WERI-Rb-1 (cell line): ENCODE measurements around the gene LGALS7B.

Experiments
- DNase-seq: peaks from one replicate; pipeline ENCODE4 v3.0.0-alpha.2; 2020
- H3K27ac ChIP-seq: fragments of 250-450 bp; sonication (Bioruptor Pico); 2 replicates; pipeline ENCODE4 v1.5.1; 2020; ENCODE audit warnings: mild to moderate bottlenecking, moderate library complexity
- H3K27me3 ChIP-seq: fragments of 250-450 bp; sonication (Bioruptor Pico); 2 replicates; pipeline ENCODE4 v1.5.1; 2021; ENCODE audit warnings: mild to moderate bottlenecking, low read depth, moderate library complexity; ENCODE audit not compliant: insufficient read depth, severe bottlenecking
- H3K36me3 ChIP-seq: fragments of 250-450 bp; sonication (Bioruptor Pico); 2 replicates; pipeline ENCODE4 v1.5.1; 2020; ENCODE audit warnings: mild to moderate bottlenecking, moderate library complexity
- H3K4me3 ChIP-seq: 2 replicates; pipeline ENCODE4 v1.5.1; 2011; ENCODE audit warnings: low read depth, mild to moderate bottlenecking, control low read depth, low read length
- H3K9me3 ChIP-seq: fragments of 250-450 bp; sonication (Bioruptor Pico); 2 replicates; pipeline ENCODE4 v1.5.1; 2021; ENCODE audit warnings: mild to moderate bottlenecking, moderate library complexity; ENCODE audit not compliant: severe bottlenecking
- TF ChIP-seq, protein P1 (sequence below): IDR thresholded peaks from 2 replicates; pipeline ENCODE4 v1.5.1; 2011; ENCODE audit warnings: low read depth, mild to moderate bottlenecking, control low read depth, inconsistent platforms, low read length

The LGALS7B gene

GRCh38 chr19:38799104-38799503 lies 10.1 kb downstream of the LGALS7B start:
- no peak overlapping the region for H3K27ac ChIP-seq
- no peak for DNase-seq
- no peaks in the 10 kb centered on the region for H3K36me3 ChIP-seq
- TF ChIP-seq, protein P1, sequence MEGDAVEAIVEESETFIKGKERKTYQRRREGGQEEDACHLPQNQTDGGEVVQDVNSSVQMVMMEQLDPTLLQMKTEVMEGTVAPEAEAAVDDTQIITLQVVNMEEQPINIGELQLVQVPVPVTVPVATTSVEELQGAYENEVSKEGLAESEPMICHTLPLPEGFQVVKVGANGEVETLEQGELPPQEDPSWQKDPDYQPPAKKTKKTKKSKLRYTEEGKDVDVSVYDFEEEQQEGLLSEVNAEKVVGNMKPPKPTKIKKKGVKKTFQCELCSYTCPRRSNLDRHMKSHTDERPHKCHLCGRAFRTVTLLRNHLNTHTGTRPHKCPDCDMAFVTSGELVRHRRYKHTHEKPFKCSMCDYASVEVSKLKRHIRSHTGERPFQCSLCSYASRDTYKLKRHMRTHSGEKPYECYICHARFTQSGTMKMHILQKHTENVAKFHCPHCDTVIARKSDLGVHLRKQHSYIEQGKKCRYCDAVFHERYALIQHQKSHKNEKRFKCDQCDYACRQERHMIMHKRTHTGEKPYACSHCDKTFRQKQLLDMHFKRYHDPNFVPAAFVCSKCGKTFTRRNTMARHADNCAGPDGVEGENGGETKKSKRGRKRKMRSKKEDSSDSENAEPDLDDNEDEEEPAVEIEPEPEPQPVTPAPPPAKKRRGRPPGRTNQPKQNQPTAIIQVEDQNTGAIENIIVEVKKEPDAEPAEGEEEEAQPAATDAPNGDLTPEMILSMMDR: no peak
- no peak overlapping the region for H3K4me3 ChIP-seq
- H3K27me3 ChIP-seq: no peaks in the 10 kb centered on the region
- H3K9me3 ChIP-seq: no peaks in the 10 kb centered on the region

GRCh38 chr19:38800577-38801347 lies 11.8 kb downstream of the LGALS7B start:
- DNase-seq: no peak
- no peak overlapping the region for H3K27ac ChIP-seq

GRCh38 chr19:38801359-38802095 lies 12.5 kb downstream of the LGALS7B start:
- no peak for DNase-seq
- no peak overlapping the region for H3K4me3 ChIP-seq
- no peak overlapping the region for H3K27ac ChIP-seq
- H3K36me3 ChIP-seq: no peaks in the 10 kb centered on the region
- H3K9me3 ChIP-seq: no peaks in the 10 kb centered on the region
- H3K27me3 ChIP-seq: no peaks in the 10 kb centered on the region
- TF ChIP-seq, protein P1: no peak

More at GRCh38 chr19:38800577-38801347, 11.8 kb downstream of the LGALS7B start:
- TF ChIP-seq, protein P1: no peak
- Histone ChIP-seq H3K36me3 (no peaks in the 10 kb centered on the region), H3K9me3 (no peaks in the 10 kb centered on the region), H3K27me3 (no peaks in the 10 kb centered on the region), H3K4me3 (no peak overlapping the region)

- no peak overlapping the region for H3K4me3 ChIP-seq
- DNase-seq: no peak
- H3K27ac ChIP-seq: no peak overlapping the region
- no peaks in the 10 kb centered on the region for H3K9me3 ChIP-seq
- no peaks in the 10 kb centered on the region for H3K27me3 ChIP-seq
- TF ChIP-seq, protein P1: no peak
- no peaks in the 10 kb centered on the region for H3K36me3 ChIP-seq
Observed at GRCh38 chr19:38803543-38803942, 14.5 kb downstream of the LGALS7B start.

DNA sequence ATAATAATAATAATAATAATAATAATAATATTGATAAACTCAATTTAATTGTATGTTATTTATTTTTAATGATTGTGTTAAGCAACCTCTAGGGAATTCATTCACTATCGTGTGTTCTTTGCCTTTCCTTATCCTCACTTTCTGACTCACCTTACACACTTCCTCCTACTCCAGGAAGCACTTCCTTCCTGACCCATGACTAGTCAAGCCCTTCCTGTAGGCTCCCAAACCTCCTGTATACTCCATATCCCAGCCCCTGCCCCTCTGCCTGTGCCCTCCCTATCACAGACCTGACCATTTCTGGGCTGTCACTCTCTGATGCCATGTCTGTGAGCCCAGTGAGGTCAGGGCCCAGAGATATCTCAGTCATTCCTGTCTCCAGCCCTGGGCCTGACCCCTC lies 16.2 kb downstream of the LGALS7B start:
- TF ChIP-seq, protein P1: no peak
- Histone ChIP-seq H3K36me3 (no peaks in the 10 kb centered on the region), H3K9me3 (no peaks in the 10 kb centered on the region), H3K4me3 (no peak overlapping the region), H3K27me3 (no peaks in the 10 kb centered on the region), H3K27ac (no peak overlapping the region)
- DNase-seq: no peak
